Measurements from ENCODE around the gene FLNB.

Gene FLNB

DNA sequence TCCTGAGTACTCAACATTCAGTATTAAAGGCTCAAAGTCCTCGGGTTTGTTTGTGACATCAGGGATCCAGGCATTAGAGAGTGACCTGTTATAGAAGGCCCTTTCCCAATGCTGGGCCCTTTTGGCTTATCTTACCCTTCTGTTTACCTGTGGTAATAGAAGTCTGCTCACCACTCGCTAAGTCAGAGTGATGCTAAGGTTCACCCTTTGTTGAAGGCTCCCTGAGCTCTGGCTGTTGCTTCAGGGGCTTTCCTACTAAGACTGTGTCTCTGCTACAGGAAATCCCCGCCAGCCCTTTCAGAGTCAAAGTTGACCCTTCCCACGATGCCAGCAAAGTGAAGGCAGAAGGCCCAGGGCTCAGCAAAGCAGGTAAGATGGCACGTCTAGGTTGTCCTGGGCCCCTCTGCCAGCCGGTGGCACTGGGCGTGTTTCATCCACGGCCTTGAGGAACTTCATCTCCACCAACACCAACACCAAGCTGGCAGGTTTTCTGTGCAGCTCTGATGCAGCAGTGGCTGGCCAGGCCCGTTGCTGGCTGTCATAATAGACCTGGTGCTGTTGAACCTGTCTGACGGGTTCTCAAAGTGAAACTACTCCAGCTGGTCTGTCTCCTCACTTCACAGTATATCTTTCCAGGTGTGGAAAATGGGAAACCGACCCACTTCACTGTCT is 103.4 kb downstream of the FLNB start:
- Histone ChIP-seq H3K4ac (ENCODE audit: low read length) (no peak overlapping the region), H2BK120ac (ENCODE audit: low read depth, low read length) (no peak overlapping the region), H3K9me3 (replicated peaks in 1 of 2; ENCODE audit: control insufficient read depth in 2 of 2, insufficient read depth in 1 of 2, low read depth in 1 of 2, low read length in 2 of 2) (no peaks in the 10 kb centered on the region), H3K36me3 (replicated peaks in 1 of 2; ENCODE audit: control insufficient read depth in 2 of 2, insufficient read depth in 2 of 2, low read length in 2 of 2) (peaks cover 29 to 55% of the 10 kb centered on the region in 2 donors), H2BK12ac (ENCODE audit: low read length) (no peak overlapping the region), H3K4me2 (ENCODE audit: insufficient read depth, low read length, poor library complexity, severe bottlenecking) (no peak overlapping the region), H2AK5ac (ENCODE audit: low read depth, low read length) (no peak overlapping the region), H2AFZ (ENCODE audit: low read length) (no peak overlapping the region), H3K4me3 (ENCODE audit: low read length in 2 of 2) (peak overlapping the region in 1 of 2 donors; percentile 25), H3K14ac (ENCODE audit: low read length) (no peak overlapping the region), H3K18ac (ENCODE audit: low read length) (no peak overlapping the region), H3K9ac (ENCODE audit: low read depth, low read length, poor library complexity) (peak overlapping the region; percentile 6), H3K27me3 (ENCODE audit: control insufficient read depth in 3 of 3, insufficient read depth in 3 of 3, low read depth in 1 of 3, low read length in 3 of 3) (no peaks in the 10 kb centered on the region), H3K79me1 (ENCODE audit: low read depth, low read length) (peaks cover 1% of the 10 kb centered on the region), H4K8ac (ENCODE audit: low read depth, low read length) (no peak overlapping the region), H2BK5ac (ENCODE audit: low read length) (no peak overlapping the region), H3K4me1 (ENCODE audit: control insufficient read depth in 2 of 2, insufficient read depth in 1 of 2, low read depth in 1 of 2, low read length in 2 of 2) (no peaks in the 10 kb centered on the region), H2BK15ac (ENCODE audit: low read length) (no peak overlapping the region), H3K23ac (ENCODE audit: low read depth, low read length, poor library complexity) (no peak overlapping the region), H4K91ac (ENCODE audit: low read depth, low read length, poor library complexity) (no peak overlapping the region), H3K27ac (replicated peaks; ENCODE audit: low read length) (no peak overlapping the region)
- no CpG with 5 or more reads among the region's 11 CpGs for WGBS, 2 donors (ENCODE audit: extremely low coverage in 2 of 2, insufficient read length in 2 of 2, insufficient replicate concordance in 1 of 2)
- no peak for DNase-seq (ENCODE audit: low spot score)

DNA sequence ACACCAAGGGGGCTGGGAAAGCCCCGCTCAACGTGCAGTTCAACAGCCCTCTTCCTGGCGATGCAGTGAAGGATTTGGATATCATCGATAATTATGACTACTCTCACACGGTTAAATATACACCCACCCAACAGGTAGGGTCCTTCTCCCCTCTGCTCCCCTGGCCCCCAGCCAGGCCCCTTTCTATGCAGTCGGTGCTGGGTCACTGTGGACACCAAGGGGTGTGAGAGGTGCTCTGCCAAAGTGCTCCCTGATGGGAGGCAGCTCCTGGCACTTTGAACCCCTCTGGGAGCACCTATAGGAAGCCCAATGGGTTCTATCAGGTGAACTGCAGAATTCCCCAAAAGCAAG is 103.9 kb downstream of the FLNB start:
- H3K4ac ChIP-seq (ENCODE audit: low read length) = no peak overlapping the region
- no peak overlapping the region for H3K4me2 ChIP-seq (ENCODE audit: insufficient read depth, low read length, poor library complexity, severe bottlenecking)
- peak overlapping the region in 1 of 2 donors; percentile 25 for H3K4me3 ChIP-seq (ENCODE audit: low read length in 2 of 2)
- H3K36me3 ChIP-seq (replicated peaks in 1 of 2; ENCODE audit: control insufficient read depth in 2 of 2, insufficient read depth in 2 of 2, low read length in 2 of 2) = peaks cover 29 to 52% of the 10 kb centered on the region in 2 donors
- no peak for DNase-seq (ENCODE audit: low spot score)
- no peaks in the 10 kb centered on the region for H3K9me3 ChIP-seq (replicated peaks in 1 of 2; ENCODE audit: control insufficient read depth in 2 of 2, insufficient read depth in 1 of 2, low read depth in 1 of 2, low read length in 2 of 2)
- H4K91ac ChIP-seq (ENCODE audit: low read depth, low read length, poor library complexity) = no peak overlapping the region
- no peak overlapping the region for H2BK12ac ChIP-seq (ENCODE audit: low read length)
- H3K23ac ChIP-seq (ENCODE audit: low read depth, low read length, poor library complexity) = no peak overlapping the region
- H2AFZ ChIP-seq (ENCODE audit: low read length) = no peak overlapping the region
- no peak overlapping the region for H2AK5ac ChIP-seq (ENCODE audit: low read depth, low read length)
- H3K27ac ChIP-seq (replicated peaks; ENCODE audit: low read length) = no peak overlapping the region
- H2BK120ac ChIP-seq (ENCODE audit: low read depth, low read length) = no peak overlapping the region
- WGBS, 2 donors (ENCODE audit: extremely low coverage in 2 of 2, insufficient read length in 2 of 2, insufficient replicate concordance in 1 of 2) = no CpG with 5 or more reads among the region's 6 CpGs
- no peak overlapping the region for H3K14ac ChIP-seq (ENCODE audit: low read length)
- peaks cover 0 to under 1% of the 10 kb centered on the region in 2 donors for H3K4me1 ChIP-seq (ENCODE audit: control insufficient read depth in 2 of 2, insufficient read depth in 1 of 2, low read depth in 1 of 2, low read length in 2 of 2)
- H4K8ac ChIP-seq (ENCODE audit: low read depth, low read length) = no peak overlapping the region
- no peak overlapping the region for H2BK15ac ChIP-seq (ENCODE audit: low read length)
- peaks cover 1% of the 10 kb centered on the region for H3K79me1 ChIP-seq (ENCODE audit: low read depth, low read length)
- no peaks in the 10 kb centered on the region for H3K27me3 ChIP-seq (ENCODE audit: control insufficient read depth in 3 of 3, insufficient read depth in 3 of 3, low read depth in 1 of 3, low read length in 3 of 3)
- H2BK5ac ChIP-seq (ENCODE audit: low read length) = no peak overlapping the region
- no peak overlapping the region for H3K9ac ChIP-seq (ENCODE audit: low read depth, low read length, poor library complexity)
- H3K18ac ChIP-seq (ENCODE audit: low read length) = no peak overlapping the region

DNA sequence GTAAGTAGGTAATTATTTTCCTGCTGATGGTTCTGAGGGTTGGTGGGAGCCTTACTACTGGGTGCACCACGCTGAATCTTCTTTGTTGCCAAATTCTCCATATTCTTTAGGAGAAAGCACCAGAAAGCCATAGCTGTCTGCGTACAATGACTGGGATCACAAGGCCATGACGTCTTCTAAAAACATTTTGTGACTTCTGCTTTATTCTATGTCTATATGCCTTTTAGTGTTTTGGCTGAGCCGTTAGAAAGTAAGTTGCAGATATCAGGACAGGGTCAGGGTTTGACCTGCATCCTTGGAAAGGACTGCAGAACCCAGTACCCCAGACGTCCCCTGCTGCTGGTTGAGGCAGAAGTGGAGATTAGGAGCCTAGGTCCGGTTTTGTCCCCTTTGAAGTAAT is 107.0 kb downstream of the FLNB start:
- Histone ChIP-seq H3K18ac (ENCODE audit: low read length) (no peak overlapping the region), H2AK5ac (ENCODE audit: low read depth, low read length) (no peak overlapping the region), H3K9me3 (replicated peaks in 1 of 2; ENCODE audit: control insufficient read depth in 2 of 2, insufficient read depth in 1 of 2, low read depth in 1 of 2, low read length in 2 of 2) (no peaks in the 10 kb centered on the region), H2BK12ac (ENCODE audit: low read length) (no peak overlapping the region), H3K4me3 (ENCODE audit: low read length in 2 of 2) (no peak overlapping the region), H2BK120ac (ENCODE audit: low read depth, low read length) (no peak overlapping the region), H3K4me2 (ENCODE audit: insufficient read depth, low read length, poor library complexity, severe bottlenecking) (no peak overlapping the region), H3K23ac (ENCODE audit: low read depth, low read length, poor library complexity) (no peak overlapping the region), H2AFZ (ENCODE audit: low read length) (no peak overlapping the region), H3K79me1 (ENCODE audit: low read depth, low read length) (no peaks in the 10 kb centered on the region), H2BK5ac (ENCODE audit: low read length) (no peak overlapping the region), H3K27ac (replicated peaks; ENCODE audit: low read length) (no peak overlapping the region), H3K4me1 (ENCODE audit: control insufficient read depth in 2 of 2, insufficient read depth in 1 of 2, low read depth in 1 of 2, low read length in 2 of 2) (peaks cover 0 to 6% of the 10 kb centered on the region in 2 donors), H4K8ac (ENCODE audit: low read depth, low read length) (no peak overlapping the region), H4K91ac (ENCODE audit: low read depth, low read length, poor library complexity) (no peak overlapping the region), H3K14ac (ENCODE audit: low read length) (no peak overlapping the region), H3K36me3 (replicated peaks in 1 of 2; ENCODE audit: control insufficient read depth in 2 of 2, insufficient read depth in 2 of 2, low read length in 2 of 2) (peaks cover 24 to 46% of the 10 kb centered on the region in 2 donors), H3K4ac (ENCODE audit: low read length) (no peak overlapping the region), H3K27me3 (ENCODE audit: control insufficient read depth in 3 of 3, insufficient read depth in 3 of 3, low read depth in 1 of 3, low read length in 3 of 3) (no peaks in the 10 kb centered on the region), H2BK15ac (ENCODE audit: low read length) (no peak overlapping the region), H3K9ac (ENCODE audit: low read depth, low read length, poor library complexity) (no peak overlapping the region)
- WGBS, 2 donors (ENCODE audit: extremely low coverage in 2 of 2, insufficient read length in 2 of 2, insufficient replicate concordance in 1 of 2) = no CpG with 5 or more reads among the region's 6 CpGs
- no peak for DNase-seq (ENCODE audit: low spot score)

DNA sequence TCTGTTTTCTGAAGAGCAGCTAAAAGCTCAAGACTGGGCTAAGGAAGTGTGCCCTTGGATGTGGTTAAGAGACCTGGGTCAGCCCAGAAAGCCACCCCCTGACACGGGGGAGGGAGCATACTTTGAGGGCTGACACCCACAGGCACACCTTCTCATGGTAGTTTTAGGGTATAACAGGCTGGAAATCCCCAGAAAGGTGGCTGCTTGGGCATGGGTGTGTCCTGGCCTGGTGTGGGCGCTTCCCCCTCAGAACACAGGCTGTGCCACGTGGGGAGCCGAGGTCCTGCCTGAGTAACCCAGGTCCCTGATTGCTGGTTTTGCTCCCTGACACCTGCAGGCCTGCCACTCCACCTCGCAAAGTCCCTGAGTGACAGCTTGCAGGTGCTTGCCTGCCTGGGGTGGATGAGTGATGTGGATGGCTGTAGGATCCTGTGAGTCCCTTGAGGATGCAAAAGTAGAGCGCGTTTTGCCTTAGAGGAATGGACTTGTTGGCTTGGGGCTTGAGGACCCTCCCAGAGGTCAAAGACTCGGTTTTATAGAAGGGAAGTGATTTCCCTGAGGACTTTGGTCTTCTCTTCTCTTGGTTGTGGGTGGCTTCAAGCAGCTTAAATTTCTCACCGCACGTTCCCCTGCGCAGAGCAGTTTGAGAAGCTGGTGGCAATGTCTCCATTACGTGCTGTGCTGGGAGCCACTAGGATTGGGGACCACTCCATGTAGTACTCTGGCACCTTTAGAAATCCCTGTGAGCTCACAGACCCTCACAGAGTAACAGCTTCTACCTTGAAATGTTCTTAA is 108.1 kb downstream of the FLNB start:
- H2BK12ac ChIP-seq (ENCODE audit: low read length) = no peak overlapping the region
- H3K9me3 ChIP-seq (replicated peaks in 1 of 2; ENCODE audit: control insufficient read depth in 2 of 2, insufficient read depth in 1 of 2, low read depth in 1 of 2, low read length in 2 of 2) = no peaks in the 10 kb centered on the region
- no CpG with 5 or more reads among the region's 12 CpGs for WGBS, 2 donors (ENCODE audit: extremely low coverage in 2 of 2, insufficient read length in 2 of 2, insufficient replicate concordance in 1 of 2)
- H3K4me3 ChIP-seq (ENCODE audit: low read length in 2 of 2) = peak overlapping the region in 1 of 2 donors; percentile 1
- no peak overlapping the region for H2BK120ac ChIP-seq (ENCODE audit: low read depth, low read length)
- H2BK15ac ChIP-seq (ENCODE audit: low read length) = no peak overlapping the region
- H3K27ac ChIP-seq (replicated peaks; ENCODE audit: low read length) = no peak overlapping the region
- no peaks in the 10 kb centered on the region for H3K79me1 ChIP-seq (ENCODE audit: low read depth, low read length)
- no peak overlapping the region for H4K91ac ChIP-seq (ENCODE audit: low read depth, low read length, poor library complexity)
- H3K4ac ChIP-seq (ENCODE audit: low read length) = no peak overlapping the region
- H3K4me1 ChIP-seq (ENCODE audit: control insufficient read depth in 2 of 2, insufficient read depth in 1 of 2, low read depth in 1 of 2, low read length in 2 of 2) = peaks cover 0 to 6% of the 10 kb centered on the region in 2 donors
- H2AFZ ChIP-seq (ENCODE audit: low read length) = no peak overlapping the region
- H3K4me2 ChIP-seq (ENCODE audit: insufficient read depth, low read length, poor library complexity, severe bottlenecking) = no peak overlapping the region
- no peak overlapping the region for H2BK5ac ChIP-seq (ENCODE audit: low read length)
- no peak overlapping the region for H3K14ac ChIP-seq (ENCODE audit: low read length)
- no peak overlapping the region for H2AK5ac ChIP-seq (ENCODE audit: low read depth, low read length)
- no peak for DNase-seq (ENCODE audit: low spot score)
- no peak overlapping the region for H3K9ac ChIP-seq (ENCODE audit: low read depth, low read length, poor library complexity)
- no peaks in the 10 kb centered on the region for H3K27me3 ChIP-seq (ENCODE audit: control insufficient read depth in 3 of 3, insufficient read depth in 3 of 3, low read depth in 1 of 3, low read length in 3 of 3)
- no peak overlapping the region for H3K23ac ChIP-seq (ENCODE audit: low read depth, low read length, poor library complexity)
- peaks cover 27 to 53% of the 10 kb centered on the region in 2 donors for H3K36me3 ChIP-seq (replicated peaks in 1 of 2; ENCODE audit: control insufficient read depth in 2 of 2, insufficient read depth in 2 of 2, low read length in 2 of 2)
- no peak overlapping the region for H4K8ac ChIP-seq (ENCODE audit: low read depth, low read length)
- H3K18ac ChIP-seq (ENCODE audit: low read length) = peak overlapping the region; percentile 51

Measured in neuronal stem cell (in vitro differentiated cells).